IPS-18c (cell line): ENCODE results near the gene ASTN2.

Source experiments
- H3K4me3 ChIP-seq: 2 replicates; pipeline ENCODE4 v1.7.0; 2013; ENCODE audit warnings: low read depth, mild to moderate bottlenecking, low read length, moderate library complexity; ENCODE audit not compliant: insufficient read depth
- H3K9me3 ChIP-seq: one replicate; pipeline ENCODE4 v1.6.1; 2013; ENCODE audit warnings: mild to moderate bottlenecking, low read length, moderate library complexity; ENCODE audit not compliant: control insufficient read depth, insufficient read depth

ASTN2 gene

GRCh38 chr9:117293206-117294114 lies 121.4 kb downstream of the ASTN2 start:
- H3K4me3 ChIP-seq = no peak overlapping the region

GRCh38 chr9:117290856-117291622 lies 123.8 kb downstream of the ASTN2 start:
- Histone ChIP-seq H3K9me3 (no peaks in the 10 kb centered on the region), H3K4me3 (no peak overlapping the region)

More at GRCh38 chr9:117293206-117294114, 121.4 kb downstream of the ASTN2 start:
- no peaks in the 10 kb centered on the region for H3K9me3 ChIP-seq

DNA sequence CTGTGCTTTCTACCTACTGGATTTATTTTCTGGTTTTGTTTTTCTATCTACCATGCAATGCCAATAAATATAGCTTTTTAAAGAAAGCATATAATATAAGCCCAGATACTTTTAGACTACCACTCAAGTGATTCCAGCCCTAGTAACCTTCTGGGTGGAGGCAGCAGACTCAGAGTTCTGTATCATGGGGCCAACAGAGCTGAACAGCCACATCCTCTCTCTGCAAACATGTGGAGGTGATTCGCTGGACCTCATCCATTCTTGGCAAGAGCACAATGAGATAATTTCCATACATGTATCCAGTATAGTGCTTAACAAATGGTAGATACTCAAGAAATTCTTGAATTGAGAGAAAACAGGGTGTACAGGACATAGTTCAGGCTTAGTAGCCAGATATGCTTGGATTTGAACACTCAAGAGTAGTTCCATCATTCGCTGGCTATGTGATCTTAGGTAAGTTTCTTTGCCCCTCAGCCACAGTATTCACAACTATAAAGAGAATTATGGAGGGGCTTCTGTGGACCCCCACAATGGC lies 124.5 kb downstream of the ASTN2 start:
- Histone ChIP-seq H3K9me3 (no peaks in the 10 kb centered on the region), H3K4me3 (no peak overlapping the region)

DNA sequence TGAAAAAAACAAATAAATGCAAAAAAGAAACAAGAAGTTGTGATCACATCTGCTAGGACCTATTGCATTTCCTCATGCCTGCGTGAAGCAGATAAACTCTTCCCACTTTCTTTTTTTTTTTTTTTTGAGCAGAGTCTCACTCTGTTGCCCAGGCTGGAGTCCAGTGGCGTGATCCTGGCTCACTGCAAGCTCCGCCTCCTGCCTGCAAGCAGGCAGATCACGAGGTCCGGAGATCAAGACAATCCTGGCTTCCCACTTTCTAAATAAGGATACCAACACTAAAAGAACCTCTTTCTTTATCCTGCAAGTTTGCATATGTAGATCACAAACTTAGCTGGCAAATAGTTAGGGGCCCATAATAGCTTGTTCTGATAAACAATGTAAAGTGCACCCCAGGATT lies 128.6 kb downstream of the ASTN2 start:
- peaks cover 5% of the 10 kb centered on the region for H3K9me3 ChIP-seq

DNA sequence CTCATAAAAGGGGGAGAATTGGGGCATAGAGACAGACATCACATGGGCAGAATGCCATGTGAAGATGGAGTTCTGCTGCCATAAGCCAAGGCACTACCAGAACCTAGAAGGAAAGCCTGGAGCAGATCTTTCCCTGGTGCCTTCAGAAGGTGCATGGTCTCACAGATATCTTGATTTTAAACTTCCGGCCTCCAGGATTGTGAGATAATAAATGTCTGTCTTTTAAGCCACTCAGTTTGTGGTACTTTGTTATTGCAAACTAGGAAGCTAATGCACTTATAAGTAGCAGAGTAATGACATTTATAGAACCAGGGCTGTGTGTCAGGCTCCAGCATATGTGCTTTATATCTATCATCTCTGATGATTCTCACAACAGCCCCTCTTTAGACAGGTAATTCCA lies 130.4 kb downstream of the ASTN2 start:
- H3K9me3 ChIP-seq = peaks cover 5% of the 10 kb centered on the region
- H3K4me3 ChIP-seq = no peak overlapping the region

More for the DNA sequence above, 128.6 kb downstream of the ASTN2 start:
- H3K4me3 ChIP-seq = no peak overlapping the region

- peaks cover 5% of the 10 kb centered on the region for H3K9me3 ChIP-seq
- no peak overlapping the region for H3K4me3 ChIP-seq
These were observed 132.3 kb downstream of the ASTN2 start for GRCh38 chr9:117282541-117282940.

- H3K9me3 ChIP-seq = peaks cover 5% of the 10 kb centered on the region
- H3K4me3 ChIP-seq = no peak overlapping the region
These were observed 136.3 kb downstream of the ASTN2 start for GRCh38 chr9:117278471-117279035.

DNA sequence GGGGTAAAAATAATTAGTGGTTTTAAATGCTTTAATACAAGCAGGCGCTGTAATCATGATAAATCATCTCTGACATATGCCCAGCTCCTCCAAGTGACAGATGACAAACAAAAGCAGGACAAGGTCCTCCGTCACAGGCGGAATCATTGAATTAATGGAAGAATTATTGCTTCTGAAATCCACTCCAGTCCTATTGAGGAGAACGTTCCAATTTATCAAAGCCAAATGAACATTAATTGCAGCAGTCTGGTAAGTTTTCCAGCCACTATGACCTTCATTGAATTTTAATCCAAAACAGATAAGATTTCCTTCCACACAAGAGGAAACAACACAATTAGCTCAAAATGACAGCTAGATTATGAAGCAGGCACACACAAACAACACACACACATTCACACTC lies 136.8 kb downstream of the ASTN2 start:
- H3K9me3 ChIP-seq = peaks cover 1% of the 10 kb centered on the region
- no peak overlapping the region for H3K4me3 ChIP-seq

- Histone ChIP-seq H3K4me3 (no peak overlapping the region), H3K9me3 (no peaks in the 10 kb centered on the region)
These were observed 138.4 kb downstream of the ASTN2 start for GRCh38 chr9:117276444-117276843.

GRCh38 chr9:117273612-117274011 lies 141.2 kb downstream of the ASTN2 start:
- no peaks in the 10 kb centered on the region for H3K9me3 ChIP-seq
- H3K4me3 ChIP-seq = no peak overlapping the region

- Histone ChIP-seq H3K4me3 (no peak overlapping the region), H3K9me3 (no peaks in the 10 kb centered on the region)
These were observed 145.9 kb downstream of the ASTN2 start for GRCh38 chr9:117268847-117269446.

- Histone ChIP-seq H3K9me3 (no peaks in the 10 kb centered on the region), H3K4me3 (no peak overlapping the region)
These were observed 147.9 kb downstream of the ASTN2 start for GRCh38 chr9:117266855-117267497.

- Histone ChIP-seq H3K9me3 (no peaks in the 10 kb centered on the region), H3K4me3 (no peak overlapping the region)
These were observed 149.6 kb downstream of the ASTN2 start for GRCh38 chr9:117265253-117265652.

DNA sequence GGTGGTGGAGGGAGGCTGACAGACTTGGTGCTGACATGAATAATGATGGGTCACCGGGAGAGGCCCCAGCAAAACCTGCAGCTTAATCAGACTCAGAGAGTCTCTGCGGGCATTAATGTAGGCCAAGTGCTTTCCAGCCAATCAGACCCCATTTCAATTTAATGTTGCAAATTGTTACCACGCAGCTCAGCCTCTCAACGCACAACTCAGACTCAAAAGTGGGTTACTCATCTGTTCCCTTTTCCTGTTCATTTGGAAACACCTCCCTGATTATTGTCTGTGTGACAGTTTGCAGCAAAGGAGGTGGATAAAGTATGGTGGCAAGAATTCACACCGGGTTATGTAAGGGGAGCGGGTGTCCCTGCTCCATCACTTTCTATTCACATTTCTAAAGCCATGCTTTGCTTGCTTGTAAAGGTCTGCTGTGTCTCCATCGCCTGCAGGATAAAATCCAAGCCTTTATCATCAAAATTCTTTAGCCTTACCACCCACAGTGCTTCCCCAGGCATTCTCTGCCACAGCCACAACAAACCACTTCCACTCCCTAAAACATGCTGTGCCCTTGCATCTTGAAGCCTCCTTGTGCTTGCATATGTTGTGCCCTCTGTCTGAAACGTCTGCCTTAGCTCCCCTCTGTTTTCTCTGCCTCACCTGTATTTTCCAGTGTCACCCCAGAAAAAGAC lies 156.5 kb downstream of the ASTN2 start:
- Histone ChIP-seq H3K9me3 (no peaks in the 10 kb centered on the region), H3K4me3 (no peak overlapping the region)

- Histone ChIP-seq H3K9me3 (no peaks in the 10 kb centered on the region), H3K4me3 (no peak overlapping the region)
These were observed 161.6 kb downstream of the ASTN2 start for GRCh38 chr9:117253261-117253660.

- Histone ChIP-seq H3K4me3 (no peak overlapping the region), H3K9me3 (no peaks in the 10 kb centered on the region)
These were observed 164.1 kb downstream of the ASTN2 start for GRCh38 chr9:117250610-117251215.
